Endothelial cell of umbilical vein (primary cell): ENCODE data around the gene SSC5D. TPM values are rescaled to one million over a fixed set of nuclear protein-coding genes. Genes with fewer than 3 reads are reported as not detected.

Source experiments
- BruUV-seq: library from RNA; stranded (reverse); fragments of 400-500 nt; replicated peaks from 2 replicates; lab custom pipeline; 2021; lab: Mats Ljungman, UMichigan
- CTCF ChIA-PET: fragments of 300-600, 350-600 bp; sonication (Branson Sonifier 250); formaldehyde crosslinking; loops from one replicate; lab custom pipeline; 2021; ENCODE audit warnings: antibody characterized with exemption, inconsistent platforms; lab: Charles Lee
- POLR2A ChIA-PET: fragments of 300-600, 350-600 bp; sonication (Branson Sonifier 250); formaldehyde crosslinking; loops from one replicate; lab custom pipeline; 2021; ENCODE audit warnings: antibody characterized with exemption, inconsistent platforms; lab: Charles Lee
- DNase-seq: peaks from one replicate; pipeline ENCODE4 v3.0.0-alpha.2; 2011; ENCODE audit warnings: low read depth, low spot score
- FAIRE-seq: peaks from 2 replicates; lab custom pipeline; 2011; peaks lifted over from hg19 to GRCh38; lab: Jason Lieb, UNC
- H2AFZ ChIP-seq: 2 replicates; pipeline ENCODE4 v1.6.0; 2012; ENCODE audit warnings: low read depth, low read length, control low read depth, inconsistent platforms
- H3K27ac ChIP-seq: 2 replicates; pipeline ENCODE4 v1.5.1; 2011; ENCODE audit warnings: low read depth, mild to moderate bottlenecking, control low read depth, low read length, moderate library complexity; ENCODE audit not compliant: insufficient read depth
- H3K27me3 ChIP-seq, 2 experiments: 2 replicates each; pipeline versions ENCODE4 v1.6.0 to v1.6.1; 2011; ENCODE audit warnings: low read length in 2 of 2, mixed read lengths in 1 of 2; ENCODE audit not compliant: control insufficient read depth in 2 of 2, insufficient read depth in 2 of 2
- H3K36me3 ChIP-seq, 2 experiments: 2 replicates in 1 of 2; 3 replicates in 1 of 2; pipeline ENCODE4 v1.5.1; 2011; ENCODE audit warnings: low read length in 2 of 2, mild to moderate bottlenecking in 1 of 2, moderate library complexity in 1 of 2; ENCODE audit not compliant: control insufficient read depth in 2 of 2, insufficient read depth in 2 of 2; ENCODE audit errors: extremely low read depth in 1 of 2
- H3K4me1 ChIP-seq: 3 replicates; pipeline ENCODE4 v1.5.1; 2011; ENCODE audit warnings: mild to moderate bottlenecking, low read length; ENCODE audit not compliant: control insufficient read depth, insufficient read depth; ENCODE audit errors: extremely low read depth
- H3K4me2 ChIP-seq: 2 replicates; pipeline ENCODE4 v1.6.1; 2011; ENCODE audit warnings: low read length, control low read depth, mixed read lengths; ENCODE audit not compliant: insufficient read depth
- H3K4me3 ChIP-seq, 3 experiments: fragments of 200-600 bp in 1 of 3; sonication (generic), shearing (Covaris generic) in 1 of 3; replicated peaks in 1 of 3; 2 replicates each; pipeline ENCODE4 v1.5.1; 2011 to 2016; ENCODE audit warnings: control low read depth in 3 of 3, low read length in 3 of 3, mild to moderate bottlenecking in 2 of 3, inconsistent platforms in 1 of 3, low read depth in 1 of 3, moderate library complexity in 1 of 3; ENCODE audit not compliant: insufficient read depth in 1 of 3
- H3K79me2 ChIP-seq: 2 replicates; pipeline ENCODE4 v1.6.0; 2012; ENCODE audit warnings: low read length, inconsistent platforms; ENCODE audit not compliant: control insufficient read depth, insufficient read depth
- H3K9ac ChIP-seq: replicated peaks from 2 replicates; pipeline ENCODE3; 2011; ENCODE audit warnings: low read length, control low read depth; ENCODE audit not compliant: insufficient read depth; ENCODE audit errors: extremely low read depth
- H3K9me1 ChIP-seq: replicated peaks from 3 replicates; pipeline ENCODE4 v1.6.0; 2011; ENCODE audit warnings: mild to moderate bottlenecking, low read length; ENCODE audit not compliant: control insufficient read depth, insufficient read depth; ENCODE audit errors: extremely low read depth
- H3K9me3 ChIP-seq: replicated peaks from 2 replicates; pipeline ENCODE4 v1.5.1; 2012; ENCODE audit warnings: low read length, inconsistent platforms; ENCODE audit not compliant: control insufficient read depth, insufficient read depth
- H4K20me1 ChIP-seq: replicated peaks from 2 replicates; pipeline ENCODE3; 2011; ENCODE audit warnings: mild to moderate bottlenecking, low read length; ENCODE audit not compliant: control insufficient read depth, insufficient read depth; ENCODE audit errors: extremely low read depth
- EZH2 ChIP-seq: IDR thresholded peaks from 2 replicates; pipeline ENCODE4 v1.6.1; 2012; ENCODE audit warnings: borderline replicate concordance, low read depth, mild to moderate bottlenecking, moderate library complexity, low read length, inconsistent platforms; ENCODE audit not compliant: severe bottlenecking
- JUN ChIP-seq: IDR thresholded peaks from 2 replicates; pipeline ENCODE4 v1.6.1; 2011; ENCODE audit warnings: borderline replicate concordance, low read depth; ENCODE audit not compliant: insufficient read length, insufficient read depth
- MYC ChIP-seq: IDR thresholded peaks from one replicate; pipeline ENCODE4 v1.6.1; 2011; ENCODE audit warnings: mild to moderate bottlenecking, low read depth, low read length
- dilution Hi-C: fragments of 300-500 bp; cut with MboI; formaldehyde crosslinking; loops from one replicate; pipeline ENCODE4 v1.15.0; 2019; ENCODE audit warnings: low sequenced_read_pairs; ENCODE audit not compliant: extremely low pct_ligation_motif_present
- intact Hi-C: fragments of 100-400 bp; cut with micrococcal nuclease; formaldehyde crosslinking; loops from one replicate; pipeline ENCODE4 v1.10.0; 2022
- polyA plus RNA-seq, 4 experiments: library from polyadenylated mRNA; depleted of rRNA in 3 of 4; stranded (reverse) in 3 of 4; unstranded in 1 of 4; fragments of >200 nt; gene quantifications; 2 replicates each; pipeline versions ENCODE4 v1.2.1 to v1.2.3, GENCODE V29; 2011 to 2012; ENCODE audit warnings: missing spikeins in 1 of 4
- total RNA-seq: library from RNA; stranded (reverse); gene quantifications from 2 replicates; pipeline ENCODE4 v1.2.3, GENCODE V29; 2021
- TF ChIP-seq, protein P1 (sequence below), 2 donors: IDR thresholded peaks; 1 replicate in 1 of 2; 2 replicates in 1 of 2; pipeline ENCODE4 v1.5.1; 2011; ENCODE audit warnings: low read length in 2 of 2, mild to moderate bottlenecking in 2 of 2, moderate library complexity in 2 of 2, control low read depth in 1 of 2, inconsistent platforms in 1 of 2, low read depth in 1 of 2; ENCODE audit not compliant: insufficient read depth in 1 of 2; ENCODE audit errors: extremely low read depth in 1 of 2
- TF ChIP-seq, protein P2 (sequence below): IDR thresholded peaks from 2 replicates; pipeline ENCODE4 v1.6.1; 2011; ENCODE audit not compliant: insufficient read depth, insufficient read length

Gene SSC5D
- total and polyA plus RNA-seq, 2 donors (not counting 3 experiments of a cell fraction or from before 2014, with no cell fraction given) = 0.47 to 1.3 TPM

DNA sequence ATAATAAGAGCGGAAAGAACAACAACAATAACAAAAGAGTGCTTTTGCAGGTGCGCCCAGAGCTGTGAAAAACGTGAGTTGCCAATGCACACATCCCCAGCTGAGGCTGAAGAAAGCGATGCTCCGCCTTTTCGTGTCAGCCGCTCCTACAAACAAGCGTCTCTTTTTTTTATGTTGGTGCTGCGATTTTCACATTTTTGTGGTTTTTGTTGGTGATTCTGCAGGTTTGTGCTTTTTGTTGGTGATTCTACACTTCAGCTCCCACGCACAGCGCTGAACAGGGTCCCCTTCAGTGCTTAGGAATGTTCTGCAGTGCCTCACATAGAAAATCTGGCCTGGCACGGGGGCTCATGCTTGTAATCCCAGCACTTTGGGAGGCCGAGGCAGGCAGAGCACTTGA is 64.4 kb downstream of the SSC5D start:
- H3K4me3 ChIP-seq = no peak overlapping the region
- POLR2A ChIA-PET = no interaction called here
- no peaks in the 10 kb centered on the region for H3K36me3 ChIP-seq
- H3K79me2 ChIP-seq = no peaks in the 10 kb centered on the region
- H3K4me1 ChIP-seq = peaks cover 18% of the 10 kb centered on the region
- no peak for TF ChIP-seq MYC
- DNase-seq (no peak), FAIRE-seq (no peak)
- H3K27me3 ChIP-seq = peaks cover 0 to 3% of the 10 kb centered on the region in 2 experiments
- no peak overlapping the region for H3K4me2 ChIP-seq
- intact Hi-C loops = no loop called here
- no peak overlapping the region for H3K9ac ChIP-seq
- dilution Hi-C loops = no loop called here
- no peaks in the 10 kb centered on the region for H3K9me1 ChIP-seq
- no peaks in the 10 kb centered on the region for H3K9me3 ChIP-seq
- H3K27ac ChIP-seq = no peak overlapping the region
- CTCF ChIA-PET = interaction anchor here (1.3 kb wide), 1 partner anchor 412 kb away, joined by 4 read pairs; no protein-coding TSS in a partner anchor
- no TSS peak for BruUV-seq
- H2AFZ ChIP-seq = no peak overlapping the region
- no peaks in the 10 kb centered on the region for H4K20me1 ChIP-seq

DNA sequence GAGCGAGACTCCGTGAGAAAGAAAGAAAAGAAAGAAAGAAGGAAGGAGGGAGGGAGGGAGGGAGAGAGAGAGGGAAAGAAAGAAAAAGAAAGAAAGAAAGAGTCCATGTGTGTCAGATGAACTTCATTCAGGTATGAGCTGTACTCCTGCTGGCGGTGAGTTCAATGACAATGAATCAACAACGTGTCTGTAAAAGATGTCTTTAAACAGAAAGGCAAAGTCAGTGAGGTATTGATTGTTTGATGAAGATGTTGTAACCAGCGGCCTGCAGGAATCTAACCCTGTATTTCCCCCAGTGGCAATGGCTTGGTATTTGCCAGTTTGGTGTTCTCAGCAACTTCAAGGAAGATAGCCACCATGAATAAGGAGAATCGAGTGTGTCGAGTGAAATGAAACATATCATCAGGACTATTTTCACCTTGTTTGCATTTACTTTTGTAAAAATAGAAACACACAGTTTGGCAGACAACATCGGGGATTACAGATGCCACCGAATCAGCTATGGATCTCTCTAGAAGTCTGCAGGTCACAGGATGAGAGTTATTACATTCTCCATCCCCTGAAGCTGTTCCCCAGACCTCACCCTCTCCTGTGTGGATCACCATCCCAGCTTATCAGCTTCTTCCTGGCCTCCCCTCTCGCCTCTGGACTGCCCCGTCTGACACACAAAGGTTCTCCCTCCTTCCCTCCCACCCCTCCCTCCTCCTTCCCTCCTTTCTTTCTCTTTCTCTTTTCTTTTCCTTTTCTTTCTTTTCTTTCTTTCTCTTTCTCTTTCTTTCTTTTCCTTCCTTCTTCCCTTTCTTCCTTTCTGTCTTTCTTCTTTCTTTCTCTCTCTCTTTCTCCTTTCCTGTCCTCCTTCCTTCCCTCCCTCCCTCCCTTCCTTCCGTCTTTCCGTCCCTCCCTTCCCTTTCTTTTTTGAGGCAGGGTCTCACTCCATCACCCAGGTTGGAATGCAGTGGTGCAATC is 65.3 kb downstream of the SSC5D start:
- POLR2A ChIA-PET = interaction anchor here (0.6 kb wide), 1 partner anchor 71 kb away, joined by 5 read pairs; the partner anchor contains the start of gene ZNF784
- CTCF ChIA-PET = interaction anchor here (1.0 to 1.3 kb wide), 3 partner anchors 13 to 412 kb away, joined by 3 to 4 read pairs (median 4); no protein-coding TSS in a partner anchor
- Histone ChIP-seq H3K27ac (no peak overlapping the region), H3K9ac (no peak overlapping the region), H3K9me3 (no peaks in the 10 kb centered on the region), H3K4me3 (no peak overlapping the region), H3K36me3 (no peaks in the 10 kb centered on the region), H2AFZ (no peak overlapping the region), H3K79me2 (no peaks in the 10 kb centered on the region), H3K4me2 (no peak overlapping the region), H3K27me3 (peaks cover 0 to 3% of the 10 kb centered on the region in 2 experiments), H4K20me1 (no peaks in the 10 kb centered on the region), H3K9me1 (no peaks in the 10 kb centered on the region), H3K4me1 (peaks cover 15% of the 10 kb centered on the region)
- no TSS peak for BruUV-seq
- DNase-seq (no peak), FAIRE-seq (no peak)
- dilution Hi-C loops (no loop called here), intact Hi-C loops (no loop called here)
- TF ChIP-seq, protein P1, sequence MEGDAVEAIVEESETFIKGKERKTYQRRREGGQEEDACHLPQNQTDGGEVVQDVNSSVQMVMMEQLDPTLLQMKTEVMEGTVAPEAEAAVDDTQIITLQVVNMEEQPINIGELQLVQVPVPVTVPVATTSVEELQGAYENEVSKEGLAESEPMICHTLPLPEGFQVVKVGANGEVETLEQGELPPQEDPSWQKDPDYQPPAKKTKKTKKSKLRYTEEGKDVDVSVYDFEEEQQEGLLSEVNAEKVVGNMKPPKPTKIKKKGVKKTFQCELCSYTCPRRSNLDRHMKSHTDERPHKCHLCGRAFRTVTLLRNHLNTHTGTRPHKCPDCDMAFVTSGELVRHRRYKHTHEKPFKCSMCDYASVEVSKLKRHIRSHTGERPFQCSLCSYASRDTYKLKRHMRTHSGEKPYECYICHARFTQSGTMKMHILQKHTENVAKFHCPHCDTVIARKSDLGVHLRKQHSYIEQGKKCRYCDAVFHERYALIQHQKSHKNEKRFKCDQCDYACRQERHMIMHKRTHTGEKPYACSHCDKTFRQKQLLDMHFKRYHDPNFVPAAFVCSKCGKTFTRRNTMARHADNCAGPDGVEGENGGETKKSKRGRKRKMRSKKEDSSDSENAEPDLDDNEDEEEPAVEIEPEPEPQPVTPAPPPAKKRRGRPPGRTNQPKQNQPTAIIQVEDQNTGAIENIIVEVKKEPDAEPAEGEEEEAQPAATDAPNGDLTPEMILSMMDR (IDR thresholded peaks at IDR 0.05; ENCODE audit: extremely low read depth in 1 of 2, insufficient read depth in 1 of 2, low read depth in 1 of 2, low read length in 2 of 2) = no peak
- TF ChIP-seq JUN = no peak
- TF ChIP-seq EZH2 = no peak
- TF ChIP-seq, protein P2, sequence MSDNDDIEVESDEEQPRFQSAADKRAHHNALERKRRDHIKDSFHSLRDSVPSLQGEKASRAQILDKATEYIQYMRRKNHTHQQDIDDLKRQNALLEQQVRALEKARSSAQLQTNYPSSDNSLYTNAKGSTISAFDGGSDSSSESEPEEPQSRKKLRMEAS = no peak
